B cell (primary cell): ENCODE results near the gene IL23A.

Source experiments
- EZH2 ChIP-seq: IDR thresholded peaks from 2 replicates; pipeline ENCODE4 v1.6.1; 2012; ENCODE audit warnings: borderline replicate concordance, low read depth, mild to moderate bottlenecking, moderate library complexity, low read length; ENCODE audit not compliant: insufficient read depth, poor library complexity, severe bottlenecking
- TF ChIP-seq, protein P1 (sequence below): fragments of 200-600 bp; IDR thresholded peaks from one replicate; pipeline ENCODE4 v1.8.0; 2022; ENCODE audit warnings: antibody characterized with exemption, mild to moderate bottlenecking

DNA sequence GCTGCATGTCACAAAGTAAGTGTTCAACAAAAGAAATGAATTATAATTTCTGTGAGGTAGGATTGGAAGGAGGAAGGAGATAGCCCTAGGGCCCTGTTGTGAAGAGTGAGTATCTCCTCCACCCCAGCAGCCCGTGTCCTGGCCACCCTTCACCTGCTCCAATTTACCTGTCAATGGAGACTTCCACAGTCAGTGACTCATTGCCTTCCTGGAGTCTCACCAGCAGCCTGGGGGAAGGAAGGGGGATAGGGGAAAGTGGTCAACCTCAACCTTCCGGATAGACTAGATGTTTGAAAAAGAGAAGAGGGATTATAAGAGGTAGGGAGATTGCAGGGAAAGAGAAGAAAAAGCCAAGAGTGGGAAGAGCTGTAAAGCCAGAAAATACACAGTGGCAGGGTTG is 12.0 kb downstream of the IL23A start:
- TF ChIP-seq, protein P1, sequence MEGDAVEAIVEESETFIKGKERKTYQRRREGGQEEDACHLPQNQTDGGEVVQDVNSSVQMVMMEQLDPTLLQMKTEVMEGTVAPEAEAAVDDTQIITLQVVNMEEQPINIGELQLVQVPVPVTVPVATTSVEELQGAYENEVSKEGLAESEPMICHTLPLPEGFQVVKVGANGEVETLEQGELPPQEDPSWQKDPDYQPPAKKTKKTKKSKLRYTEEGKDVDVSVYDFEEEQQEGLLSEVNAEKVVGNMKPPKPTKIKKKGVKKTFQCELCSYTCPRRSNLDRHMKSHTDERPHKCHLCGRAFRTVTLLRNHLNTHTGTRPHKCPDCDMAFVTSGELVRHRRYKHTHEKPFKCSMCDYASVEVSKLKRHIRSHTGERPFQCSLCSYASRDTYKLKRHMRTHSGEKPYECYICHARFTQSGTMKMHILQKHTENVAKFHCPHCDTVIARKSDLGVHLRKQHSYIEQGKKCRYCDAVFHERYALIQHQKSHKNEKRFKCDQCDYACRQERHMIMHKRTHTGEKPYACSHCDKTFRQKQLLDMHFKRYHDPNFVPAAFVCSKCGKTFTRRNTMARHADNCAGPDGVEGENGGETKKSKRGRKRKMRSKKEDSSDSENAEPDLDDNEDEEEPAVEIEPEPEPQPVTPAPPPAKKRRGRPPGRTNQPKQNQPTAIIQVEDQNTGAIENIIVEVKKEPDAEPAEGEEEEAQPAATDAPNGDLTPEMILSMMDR: no peak
- no peak for TF ChIP-seq EZH2
